PC-3 (cell line): Measurements from ENCODE around the gene SH3BP1.

Experiments
- CTCF ChIP-seq: fragments of 300-600 bp; sonication (generic); conservative IDR thresholded peaks from 2 replicates; pipeline ENCODE4 v1.5.1; 2017; ENCODE audit warnings: antibody characterized with exemption, low read depth, mild to moderate bottlenecking, low read length
- EZH2 ChIP-seq: fragments of 300-600 bp; sonication (generic); IDR thresholded peaks from one replicate; pipeline ENCODE4 v1.6.1; 2017; ENCODE audit warnings: antibody characterized with exemption, mild to moderate bottlenecking, low read length; ENCODE audit not compliant: unreplicated experiment
- EZH2phosphoT487 ChIP-seq: fragments of 300-600 bp; sonication (generic); IDR thresholded peaks from 2 replicates; pipeline ENCODE4 v1.6.1; 2018; ENCODE audit warnings: mild to moderate bottlenecking, antibody characterized with exemption, low read length, borderline replicate concordance

- TF ChIP-seq CTCF (no peak), EZH2 (no peak), EZH2phosphoT487 (no peak)
Observed at GRCh38 chr22:37680191-37680851, 40.9 kb downstream of the SH3BP1 start.
